GM12878 (cell line): ENCODE results near the gene MEIS1. TPM values are rescaled to one million over a fixed set of nuclear protein-coding genes. Genes with fewer than 3 reads are reported as not detected.

Source experiments
- ATAC-seq: fragments of 200-7000 bp; cut with Tn5 transposase; 3 replicates; pipeline ENCODE4 v1.9.1; 2020; ENCODE audit warnings: mild to moderate bottlenecking, moderate library complexity
- BruUV-seq: library from RNA; stranded (reverse); fragments of 400-500 nt; replicated peaks from 2 replicates; lab custom pipeline; 2021; lab: Mats Ljungman, UMichigan
- CTCF ChIA-PET: fragments of 300-600 bp; sonication (Branson Sonifier 250); formaldehyde crosslinking; extraction: SDS; loops from one replicate; lab custom pipeline; 2021; ENCODE audit warnings: inconsistent platforms; lab: Yijun Ruan, JAX
- POLR2A ChIA-PET: fragments of 350-600 bp; formaldehyde crosslinking; extraction: SDS; loops from one replicate; lab custom pipeline; 2021; ENCODE audit warnings: inconsistent platforms; lab: Charles Lee
- RAD21 ChIA-PET: fragments of 300-600 bp; sonication (Branson Sonifier 250); formaldehyde crosslinking; loops from one replicate; lab custom pipeline; 2023; ENCODE audit warnings: antibody characterized with exemption; ENCODE audit not compliant: unreplicated experiment; lab: Charles Lee
- SMC1A ChIA-PET: fragments of 300-600 bp; sonication (Branson Sonifier 250); formaldehyde crosslinking; loops from one replicate; lab custom pipeline; 2023; ENCODE audit not compliant: unreplicated experiment, uncharacterized antibody; lab: Charles Lee
- DNase-seq: peaks from one replicate; pipeline ENCODE4 v3.0.0-alpha.2; 2011; ENCODE audit warnings: low read depth, low spot score
- FAIRE-seq: peaks from 3 replicates; lab custom pipeline; 2011; peaks lifted over from hg19 to GRCh38; lab: Jason Lieb, UNC
- H2AFZ ChIP-seq: 2 replicates; pipeline ENCODE4 v1.6.0; 2011; ENCODE audit warnings: low read depth, low read length, control low read depth; ENCODE audit not compliant: control insufficient read depth
- H3K27ac ChIP-seq: 2 replicates; pipeline ENCODE4 v1.5.1; 2011; ENCODE audit warnings: control low read depth; ENCODE audit not compliant: control insufficient read depth, insufficient read depth
- H3K27me3 ChIP-seq, 2 experiments: replicated peaks in 1 of 2; 2 replicates each; pipeline versions ENCODE4 v1.6.0 to v1.6.1; 2011; ENCODE audit warnings: low read length in 1 of 2; ENCODE audit not compliant: control insufficient read depth in 2 of 2, insufficient read depth in 2 of 2
- H3K36me3 ChIP-seq, 2 experiments: 2 replicates each; pipeline ENCODE4 v1.5.1; 2011; ENCODE audit warnings: low read length in 1 of 2; ENCODE audit not compliant: control insufficient read depth in 2 of 2, insufficient read depth in 2 of 2
- H3K4me1 ChIP-seq: 2 replicates; pipeline ENCODE4 v1.6.1; 2011; ENCODE audit warnings: mild to moderate bottlenecking, low read length, moderate library complexity, mixed read lengths; ENCODE audit not compliant: control insufficient read depth, insufficient read depth
- H3K4me2 ChIP-seq: 2 replicates; pipeline ENCODE4 v1.6.0; 2011; ENCODE audit warnings: control low read depth; ENCODE audit not compliant: control insufficient read depth, insufficient read depth
- H3K4me3 ChIP-seq: fragments of 200-600 bp; sonication (generic); 2 replicates; pipeline ENCODE4 v1.5.1; 2016
- H3K79me2 ChIP-seq: 2 replicates; pipeline ENCODE4 v1.6.0; 2011; ENCODE audit warnings: low read length; ENCODE audit not compliant: control insufficient read depth, insufficient read depth
- H3K9ac ChIP-seq: 2 replicates; pipeline ENCODE4 v1.8.0; 2011; ENCODE audit warnings: low read length, control low read depth, mixed read lengths; ENCODE audit not compliant: control insufficient read depth, insufficient read depth
- H3K9me3 ChIP-seq: replicated peaks from 3 replicates; pipeline ENCODE4 v1.5.1; 2011; ENCODE audit warnings: mild to moderate bottlenecking, low read length; ENCODE audit not compliant: control insufficient read depth, insufficient read depth
- H4K20me1 ChIP-seq: 2 replicates; pipeline ENCODE4 v1.6.0; 2011; ENCODE audit not compliant: control insufficient read depth, insufficient read depth
- BCLAF1 ChIP-seq: fragments of 450-650 bp; IDR thresholded peaks from 2 replicates; pipeline ENCODE4 v1.6.1; 2017; ENCODE audit warnings: antibody characterized with exemption, mild to moderate bottlenecking, moderate library complexity
- CHD4 ChIP-seq: fragments of 200-600 bp; sonication (generic); IDR thresholded peaks from 2 replicates; pipeline ENCODE4 v1.6.1; 2016; ENCODE audit warnings: mild to moderate bottlenecking
- CREB1 ChIP-seq: IDR thresholded peaks from 2 replicates; pipeline ENCODE4 v1.6.1; 2012; ENCODE audit warnings: low read depth, mild to moderate bottlenecking, inconsistent platforms
- CREM ChIP-seq: IDR thresholded peaks from 2 replicates; pipeline ENCODE4 v1.6.1; 2014; ENCODE audit warnings: antibody characterized with exemption, low read depth
- ETV6 ChIP-seq, 2 experiments: fragments of 450-650 bp in 1 of 2; IDR thresholded peaks in 1 of 2; conservative IDR thresholded peaks in 1 of 2; 2 replicates each; pipeline ENCODE4 v1.6.1; 2014; ENCODE audit warnings: antibody characterized with exemption in 1 of 2, borderline replicate concordance in 1 of 2, low read depth in 1 of 2, mild to moderate bottlenecking in 1 of 2, moderate library complexity in 1 of 2
- EZH2 ChIP-seq: IDR thresholded peaks from 2 replicates; pipeline ENCODE4 v1.6.1; 2012; ENCODE audit warnings: low read depth, mild to moderate bottlenecking, control low read depth, inconsistent platforms, low read length, borderline replicate concordance; ENCODE audit not compliant: control insufficient read depth
- GATAD2B ChIP-seq: fragments of 450-650 bp; conservative IDR thresholded peaks from 2 replicates; pipeline ENCODE4 v1.6.1; 2017; ENCODE audit warnings: low read depth, mild to moderate bottlenecking, moderate library complexity
- JUND ChIP-seq: IDR thresholded peaks from 2 replicates; pipeline ENCODE4 v1.6.1; 2012; ENCODE audit warnings: low read depth, mild to moderate bottlenecking, low read length, improper control_type of control experiment, moderate library complexity
- KDM1A ChIP-seq: fragments of 200-600 bp; sonication (generic); IDR thresholded peaks from 2 replicates; pipeline ENCODE4 v1.6.1; 2016; ENCODE audit warnings: borderline replicate concordance
- MEF2B ChIP-seq: fragments of 450-650 bp; IDR thresholded peaks from 2 replicates; pipeline ENCODE4 v1.6.1; 2018; ENCODE audit warnings: mild to moderate bottlenecking, moderate library complexity; ENCODE audit not compliant: partially characterized antibody, poor library complexity, severe bottlenecking
- MXI1 ChIP-seq: fragments of 150-350 bp; IDR thresholded peaks from 2 replicates; pipeline ENCODE4 v1.6.1; 2011; ENCODE audit warnings: low read depth, mild to moderate bottlenecking, inconsistent platforms, low read length, improper control_type of control experiment
- NKRF ChIP-seq: fragments of 450-650 bp; conservative IDR thresholded peaks from 2 replicates; pipeline ENCODE4 v1.6.1; 2017; ENCODE audit warnings: mild to moderate bottlenecking, moderate library complexity
- NR2F1 ChIP-seq: fragments of 450-650 bp; conservative IDR thresholded peaks from 2 replicates; pipeline ENCODE4 v1.6.1; 2017; ENCODE audit warnings: mild to moderate bottlenecking
- PAX8 ChIP-seq: fragments of 450-650 bp; IDR thresholded peaks from 2 replicates; pipeline ENCODE4 v1.6.1; 2017; ENCODE audit warnings: mild to moderate bottlenecking, moderate library complexity
- POU2F2 ChIP-seq: IDR thresholded peaks from 3 replicates; pipeline ENCODE4 v1.6.1; 2011; ENCODE audit warnings: low read depth, mild to moderate bottlenecking, low read length, borderline replicate concordance
- SIN3A ChIP-seq: IDR thresholded peaks from 2 replicates; pipeline ENCODE4 v1.6.1; 2012; ENCODE audit warnings: low read depth, low read length, improper control_type of control experiment
- SMAD1 ChIP-seq: fragments of 450-650 bp; IDR thresholded peaks from 2 replicates; pipeline ENCODE4 v1.6.1; 2018; ENCODE audit warnings: mild to moderate bottlenecking, low read depth; ENCODE audit not compliant: partially characterized antibody
- SRF ChIP-seq, 2 experiments: IDR thresholded peaks; 2 replicates each; pipeline ENCODE4 v1.6.1; 2011; ENCODE audit warnings: low read depth in 2 of 2, low read length in 2 of 2, mild to moderate bottlenecking in 1 of 2, moderate library complexity in 1 of 2
- TCF12 ChIP-seq: IDR thresholded peaks from 2 replicates; pipeline ENCODE4 v1.6.1; 2011; ENCODE audit warnings: low read depth, mild to moderate bottlenecking, low read length
- WGBS: methylation state at CpG from one replicate; pipeline ENCODE4 v1.1.6; 2016; ENCODE audit warnings: low lambda C conversion rate; ENCODE audit not compliant: insufficient replicate concordance, insufficient coverage; ENCODE audit errors: missing lambda C conversion rate; 5-methylcytosine and 5-hydroxymethylcytosine counted together
- in situ Hi-C: fragments of 300-500 bp; cut with MboI; formaldehyde crosslinking; loops from 9 replicates; pipeline ENCODE4 v1.14.3; 2018; ENCODE audit warnings: mixed read lengths
- intact Hi-C: fragments of 100-400 bp; cut with micrococcal nuclease; formaldehyde crosslinking; loops from one replicate; pipeline ENCODE4 v1.14.2; 2022; ENCODE audit not compliant: unreplicated experiment
- polyA plus RNA-seq, 11 experiments: library from polyadenylated mRNA; depleted of rRNA in 4 of 11; unstranded in 6 of 11; stranded (reverse) in 5 of 11; fragments of >200 nt; fragmentation: Nextera tagmentation in 4 of 11; fragmentation: Illumina TruSeq in 1 of 11; extraction: Ambion mirVana in 4 of 11; extraction: Trizol in 1 of 11; gene quantifications; 1 replicate in 1 of 11; 2 replicates in 10 of 11; pipeline versions ENCODE4 v1.2.1 to v1.2.3, GENCODE V29; 2011 to 2016; ENCODE audit warnings: inconsistent platforms in 2 of 11, missing spikeins in 2 of 11, low read depth in 1 of 11
- total RNA-seq, 4 experiments: library from RNA; depleted of rRNA in 3 of 4; stranded (reverse); fragments of >200 nt in 3 of 4; fragmentation: Illumina TruSeq in 1 of 4; extraction: Trizol in 1 of 4; gene quantifications; 2 replicates each; pipeline versions ENCODE4 v1.2.1 to v1.2.3, GENCODE V29; 2013 to 2021

The MEIS1 gene
- total and polyA plus RNA-seq, 10 of the 15 experiments (the other 5 are each of a cell fraction or from before 2014, with no cell fraction given), result 0.04 to 0.31 (median 0.14) TPM; not detected in 6

GRCh38 chr2:66467718-66468117 is 32.8 kb downstream of the MEIS1 start (continued):
- no peak for TF ChIP-seq SRF (IDR thresholded peaks at IDR 0.05; ENCODE audit: low read depth in 2 of 2, low read length in 2 of 2)
- TF ChIP-seq CHD4, result no peak
- no peak for TF ChIP-seq MEF2B
- no peak for TF ChIP-seq JUND
- TF ChIP-seq TCF12, result no peak
- TF ChIP-seq EZH2, result no peak
- TF ChIP-seq, all 136 proteins: peak for 0

GRCh38 chr2:66469214-66469902 is 34.4 kb downstream of the MEIS1 start:
- RAD21 ChIA-PET, result no interaction called here
- Histone ChIP-seq H3K4me2 (no peak overlapping the region), H3K79me2 (no peaks in the 10 kb centered on the region), H3K27ac (no peak overlapping the region), H3K4me1 (no peaks in the 10 kb centered on the region), H3K9ac (no peak overlapping the region), H3K27me3 (no peaks in the 10 kb centered on the region), H3K36me3 (no peaks in the 10 kb centered on the region), H2AFZ (no peak overlapping the region), H3K4me3 (no peak overlapping the region), H4K20me1 (no peaks in the 10 kb centered on the region), H3K9me3 (no peaks in the 10 kb centered on the region)
- DNase-seq (no peak), ATAC-seq (no peak), FAIRE-seq (no peak)
- CTCF ChIA-PET, result no interaction called here
- intact Hi-C loops, result no loop called here
- SMC1A ChIA-PET, result no interaction called here
- POLR2A ChIA-PET, result no interaction called here
- WGBS, result 52% methylated on average over 11 of the region's 11 CpGs
- in situ Hi-C loops, result no loop called here
- BruUV-seq, result no TSS peak
- no peak for TF ChIP-seq CREB1
- no peak for TF ChIP-seq PAX8
- TF ChIP-seq SMAD1, result no peak
- no peak for TF ChIP-seq MXI1
- no peak for TF ChIP-seq CREM
- no peak for TF ChIP-seq BCLAF1
- no peak for TF ChIP-seq NR2F1
- no peak for TF ChIP-seq GATAD2B
- no peak for TF ChIP-seq POU2F2
- no peak for TF ChIP-seq KDM1A
- TF ChIP-seq SIN3A, result no peak
- TF ChIP-seq NKRF, result no peak
- TF ChIP-seq ETV6 (conservative IDR thresholded peaks at IDR 0.05 in 1 of 2, IDR thresholded peaks at IDR 0.05 in 1 of 2; ENCODE audit: borderline replicate concordance in 1 of 2, low read depth in 1 of 2), result no peak
